GM19395 (cell line): ENCODE measurements around the gene CLEC7A.

Experiments
- ATAC-seq: cut with Tn5 transposase; IDR thresholded peaks from one replicate; pipeline ENCODE4 v1.9.1; 2021; ENCODE audit warnings: mild to moderate bottlenecking, moderate library complexity; ENCODE audit not compliant: unreplicated experiment

CLEC7A gene

GRCh38 chr12:10130042-10130441, at the start of gene CLEC7A:
TSS of gene CLEC7A (minus strand) at chr12:10130199. CDS start at chr12:10130082, 117 bp downstream.
- no peak for ATAC-seq

DNA sequence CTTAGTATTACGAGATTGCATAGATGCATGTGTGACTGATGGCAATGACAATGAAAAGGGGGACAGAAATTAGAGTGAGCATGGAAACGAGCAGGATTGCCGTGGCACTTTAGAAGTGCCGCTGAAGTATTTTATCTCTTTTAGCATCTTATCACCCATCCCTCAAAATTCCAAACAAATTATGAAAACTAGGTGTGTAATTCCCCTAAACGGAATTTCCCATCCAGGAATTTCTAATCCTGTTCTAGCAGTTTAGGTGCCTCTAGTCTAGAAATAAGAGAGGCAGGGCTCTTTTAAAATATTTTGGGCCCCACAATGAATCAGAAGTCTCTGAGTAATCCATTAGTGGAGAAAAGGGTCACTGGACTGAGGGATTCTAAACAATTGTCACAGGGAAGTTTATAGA, 49.8 kb upstream of the CLEC7A start:
- no peak for ATAC-seq

DNA sequence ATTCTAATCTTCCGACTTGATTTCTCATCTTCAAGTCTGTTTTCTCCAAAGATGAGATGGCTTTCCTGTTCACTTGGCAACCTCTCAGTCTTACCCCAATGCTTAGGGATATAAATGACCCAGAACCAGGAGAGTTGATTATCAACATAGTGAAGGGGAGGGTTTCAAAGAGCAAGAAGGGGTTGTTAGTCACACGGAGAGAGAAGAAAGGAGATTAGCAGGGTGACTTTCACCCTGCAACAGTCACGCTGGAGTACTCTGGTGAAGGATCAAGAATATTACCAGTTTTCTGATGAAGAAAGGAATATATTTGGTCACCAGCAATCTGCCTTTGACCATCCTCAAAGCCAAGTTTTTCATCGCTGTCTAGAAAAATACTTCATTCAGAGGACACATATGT, 48.8 kb upstream of the CLEC7A start, which contains the start of gene TMEM52B:
Gene TMEM52B (plus strand): TSS at position 212 of the 400 bp plus-strand sequence. CDS start 543 bp downstream, outside the sequence.
- no peak for ATAC-seq

GRCh38 chr12:10175846-10176636, 46.0 kb upstream of the CLEC7A start:
- ATAC-seq = no peak

GRCh38 chr12:10174986-10175614, 45.1 kb upstream of the CLEC7A start:
- ATAC-seq = no peak

GRCh38 chr12:10171973-10172728, 42.2 kb upstream of the CLEC7A start, which contains the start of gene OLR1:
TSS of gene OLR1 (minus strand) at chr12:10172132. CDS start at chr12:10172077, 55 bp downstream.
- ATAC-seq = no peak

GRCh38 chr12:10170216-10170615, 40.2 kb upstream of the CLEC7A start:
- ATAC-seq = no peak

- no peak for ATAC-seq
Measured at GRCh38 chr12:10169104-10169503, 39.1 kb upstream of the CLEC7A start.

DNA sequence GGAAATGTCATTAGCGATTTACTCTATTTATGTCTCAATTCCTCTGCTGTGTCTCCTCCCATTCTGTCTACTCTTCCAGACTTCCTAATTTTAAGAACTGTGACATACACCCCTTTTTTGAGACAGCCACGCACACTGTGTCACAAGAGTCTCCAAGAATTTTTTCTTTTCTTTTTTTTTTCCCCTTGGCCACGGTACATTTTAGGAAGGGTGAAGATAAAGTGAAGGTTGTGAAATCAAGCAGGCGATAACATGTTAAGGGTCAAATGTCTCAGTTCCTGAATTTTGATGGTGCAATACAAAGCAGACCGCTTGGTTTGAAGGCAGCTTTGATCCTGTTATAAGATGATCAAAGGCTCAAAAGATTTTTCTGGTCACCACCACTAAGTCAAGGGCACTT, 37.6 kb upstream of the CLEC7A start:
- ATAC-seq = no peak

- ATAC-seq = no peak
Measured at GRCh38 chr12:10165421-10165820, 35.4 kb upstream of the CLEC7A start.

- ATAC-seq = no peak
Measured at GRCh38 chr12:10163084-10163483, 33.1 kb upstream of the CLEC7A start.

- no peak for ATAC-seq
Measured at GRCh38 chr12:10160617-10161385, 30.8 kb upstream of the CLEC7A start.

DNA sequence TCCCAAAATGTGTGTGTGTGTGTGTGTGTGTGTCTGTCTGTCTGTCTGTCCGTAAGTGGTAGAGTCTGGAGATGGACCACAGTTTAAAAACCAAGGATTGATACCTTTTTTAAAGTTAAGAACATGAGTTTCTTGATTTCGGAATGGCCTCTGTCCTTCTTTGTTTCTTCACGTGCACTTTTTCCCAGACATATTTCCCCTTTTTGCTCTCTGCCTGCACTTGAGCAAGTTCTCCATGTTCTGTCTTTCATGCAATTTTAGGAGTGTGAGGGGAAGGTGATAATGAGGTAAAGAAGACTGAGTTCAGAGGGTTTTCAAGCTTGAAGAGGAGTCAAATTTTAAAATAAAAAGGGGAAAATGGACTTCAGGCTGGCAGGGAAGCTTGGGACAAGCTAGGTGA, 29.3 kb upstream of the CLEC7A start:
- ATAC-seq = no peak

GRCh38 chr12:10158406-10158805, 28.4 kb upstream of the CLEC7A start:
- ATAC-seq = no peak

GRCh38 chr12:10155966-10156365, 26.0 kb upstream of the CLEC7A start:
- no peak for ATAC-seq

DNA sequence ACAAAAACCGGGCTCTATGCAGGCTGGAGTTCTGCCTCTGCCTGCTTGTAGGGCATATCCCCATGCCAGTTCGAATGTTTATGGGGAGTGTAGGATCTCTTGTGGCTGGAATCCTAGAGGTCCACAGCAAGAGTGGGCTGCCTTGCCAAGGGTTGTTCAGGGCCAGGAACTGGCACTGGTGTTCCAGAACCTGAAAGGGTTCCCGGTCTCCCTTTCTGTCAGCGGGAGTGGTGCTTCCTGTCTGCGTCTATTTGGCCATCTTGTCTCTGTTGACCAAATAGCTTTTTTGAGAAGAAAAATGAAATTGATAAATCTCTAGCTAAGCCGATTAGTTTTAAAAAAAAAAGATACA, 24.1 kb upstream of the CLEC7A start:
- no peak for ATAC-seq

DNA sequence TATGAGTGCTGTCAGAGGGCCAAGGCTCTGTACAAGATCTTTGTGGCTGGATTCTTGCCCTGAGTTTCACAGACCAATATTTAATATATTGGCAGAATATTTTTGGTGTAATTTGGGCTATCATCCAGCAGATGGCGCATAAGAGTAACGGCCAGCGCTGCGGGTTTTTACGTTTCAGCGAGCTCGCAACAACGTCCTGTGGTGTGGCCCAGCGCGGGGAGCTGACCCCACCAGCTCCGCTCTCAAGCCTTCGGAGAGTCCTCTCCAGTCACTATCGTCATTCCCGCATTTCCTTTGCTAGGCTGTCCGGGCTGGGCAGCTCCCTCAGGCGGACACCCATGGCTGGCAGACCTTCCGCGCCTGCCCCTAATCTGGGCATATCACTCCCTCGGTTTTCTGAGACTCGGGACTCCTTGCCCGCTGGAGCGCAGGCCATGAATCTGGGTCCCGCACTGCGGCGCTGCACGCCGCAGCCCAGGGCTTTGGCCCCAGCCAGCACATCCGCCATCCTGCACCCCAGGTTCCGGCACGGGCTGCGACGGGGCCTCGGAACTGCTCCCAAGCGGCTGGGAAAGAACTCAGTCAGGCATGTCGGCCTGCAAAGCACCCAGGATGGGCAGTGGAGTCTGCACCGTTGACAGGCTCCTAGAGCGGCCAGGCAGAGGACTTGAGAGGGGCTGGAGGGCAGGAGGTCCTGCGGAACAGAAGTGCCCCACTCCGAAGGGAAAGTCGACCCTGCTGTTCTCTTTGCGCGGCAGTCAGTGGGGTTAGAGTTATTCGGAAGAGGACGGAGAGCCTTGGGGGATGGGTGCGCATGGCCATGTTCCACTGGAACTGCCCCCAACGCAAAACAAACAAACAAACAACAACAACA, 23.5 kb upstream of the CLEC7A start:
- peak; percentile 71 for ATAC-seq

DNA sequence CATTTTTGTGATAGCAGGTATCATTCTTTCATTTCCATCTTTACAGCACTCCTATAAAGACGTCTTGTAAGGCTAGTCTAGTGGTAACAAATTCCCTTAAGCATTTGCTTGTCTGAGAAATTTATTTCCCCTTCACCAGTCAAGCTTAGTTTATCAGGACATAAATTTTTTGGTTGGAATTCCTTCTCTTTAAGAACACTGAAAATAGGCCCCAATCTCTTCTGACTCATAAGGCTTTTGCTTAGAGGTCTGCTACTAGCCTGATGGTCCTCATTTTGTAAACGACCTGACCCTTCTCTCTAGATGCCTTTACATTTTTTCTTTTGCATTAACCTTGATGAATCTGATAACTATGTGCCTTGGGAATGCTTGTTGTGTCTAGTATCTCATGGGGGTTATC, 21.6 kb upstream of the CLEC7A start:
- ATAC-seq = no peak

DNA sequence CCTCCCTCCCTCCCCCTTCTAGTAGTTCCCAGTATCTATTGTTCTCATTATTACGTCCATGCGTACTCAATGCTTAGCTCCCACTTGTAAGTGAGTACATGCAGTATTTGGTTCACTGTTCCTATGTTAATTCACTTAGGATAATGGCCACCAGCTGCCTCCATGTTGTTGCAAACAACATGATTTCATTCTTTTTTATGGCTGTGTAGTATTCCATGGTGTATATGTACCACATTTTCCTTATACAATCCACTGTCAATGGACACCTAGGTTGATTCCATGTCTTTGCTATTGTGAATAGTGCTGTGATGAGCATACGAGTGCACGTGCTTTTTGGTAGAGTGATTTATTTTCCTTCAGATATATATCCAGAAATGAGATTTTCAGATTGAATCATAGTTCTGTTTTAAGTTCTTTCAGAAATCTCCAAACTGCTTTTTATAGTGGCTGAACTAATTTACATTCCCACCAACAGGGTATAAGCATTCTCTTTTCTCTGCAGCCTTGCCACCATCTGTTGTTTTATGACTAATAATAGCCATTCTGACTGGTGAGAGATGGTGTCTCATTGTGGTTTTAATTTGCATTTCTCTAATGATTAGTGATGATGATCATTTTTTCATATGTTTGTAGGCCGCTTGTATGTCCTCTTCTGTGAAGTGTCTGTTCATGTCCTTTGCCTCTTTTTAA, 17.9 kb upstream of the CLEC7A start:
- peak; percentile 84 for ATAC-seq
